Gastroesophageal sphincter (tissue), 4 donors: Measurements from ENCODE around the gene FAM98B. TPM values are rescaled to one million over a fixed set of nuclear protein-coding genes. Genes with fewer than 3 reads are reported as not detected.

Experiments
- ATAC-seq: fragments of 150-250 bp; one replicate; pipeline ENCODE4 v1.9.1; 2016; ENCODE audit warnings: mild to moderate bottlenecking, moderate library complexity
- H3K27ac ChIP-seq, 4 donors: fragments of 200-600 bp; sonication (generic) in 3 of 4; 1 replicate in 3 of 4; 2 replicates in 1 of 4; pipeline ENCODE4 v1.5.1; 2016 to 2019
- H3K27me3 ChIP-seq: fragments of 200-600 bp; sonication (generic); one replicate; pipeline ENCODE4 v1.5.1; 2019
- H3K36me3 ChIP-seq, 2 donors: fragments of 200-600 bp; sonication (generic); one replicate each; pipeline ENCODE4 v1.5.1; 2019; ENCODE audit warnings: control low read depth in 1 of 2
- H3K4me1 ChIP-seq, 3 donors: fragments of 200-600 bp; sonication (generic); 1 replicate in 2 of 3; 2 replicates in 1 of 3; pipeline ENCODE4 v1.5.1; 2016 to 2019; ENCODE audit warnings: control low read depth in 2 of 3
- H3K4me3 ChIP-seq, 2 donors: fragments of 200-600 bp; sonication (generic); one replicate each; pipeline ENCODE4 v1.5.1; 2019; ENCODE audit warnings: mild to moderate bottlenecking in 1 of 2, moderate library complexity in 1 of 2
- H3K9me3 ChIP-seq, 3 donors: fragments of 200-600 bp; sonication (generic); one replicate each; pipeline ENCODE4 v1.5.1; 2017 to 2019; ENCODE audit warnings: control low read depth in 2 of 3
- EP300 ChIP-seq: sonication (generic); formaldehyde crosslinking; IDR thresholded peaks from one replicate; pipeline ENCODE4 v1.6.1; 2017; ENCODE audit warnings: antibody characterized with exemption, mild to moderate bottlenecking
- POLR2A ChIP-seq, 2 donors: fragments of 450-650 bp; IDR thresholded peaks; one replicate each; pipeline ENCODE4 v1.6.1; 2017; ENCODE audit warnings: antibody characterized with exemption in 2 of 2, mild to moderate bottlenecking in 2 of 2, moderate library complexity in 1 of 2
- POLR2AphosphoS5 ChIP-seq: sonication (generic); formaldehyde crosslinking; IDR thresholded peaks from one replicate; pipeline ENCODE4 v1.6.1; 2017; ENCODE audit warnings: antibody characterized with exemption
- WGBS, 2 donors: methylation state at CpG; one replicate each; pipeline ENCODE4 v1.1.5; 2018; ENCODE audit warnings: low coverage in 1 of 2; 5-methylcytosine and 5-hydroxymethylcytosine counted together
- total RNA-seq, 4 donors: library from RNA; depleted of rRNA; stranded (reverse); fragments of >200 nt; gene quantifications; one replicate each; pipeline ENCODE4 v1.1.0, GENCODE V29; 2016
- TF ChIP-seq, protein P1 (sequence below), 4 experiments: fragments of 200-600 bp in 2 of 4; fragments of 450-650 bp in 2 of 4; sonication (generic) in 1 of 4; IDR thresholded peaks; one replicate each; pipeline ENCODE4 v1.5.1; 2017 to 2019; ENCODE audit warnings: antibody characterized with exemption in 4 of 4, mild to moderate bottlenecking in 2 of 4, moderate library complexity in 2 of 4

FAM98B gene
- total RNA-seq, result 10 to 100 TPM; 10.6 to 15.6 (median 11.9) TPM

DNA sequence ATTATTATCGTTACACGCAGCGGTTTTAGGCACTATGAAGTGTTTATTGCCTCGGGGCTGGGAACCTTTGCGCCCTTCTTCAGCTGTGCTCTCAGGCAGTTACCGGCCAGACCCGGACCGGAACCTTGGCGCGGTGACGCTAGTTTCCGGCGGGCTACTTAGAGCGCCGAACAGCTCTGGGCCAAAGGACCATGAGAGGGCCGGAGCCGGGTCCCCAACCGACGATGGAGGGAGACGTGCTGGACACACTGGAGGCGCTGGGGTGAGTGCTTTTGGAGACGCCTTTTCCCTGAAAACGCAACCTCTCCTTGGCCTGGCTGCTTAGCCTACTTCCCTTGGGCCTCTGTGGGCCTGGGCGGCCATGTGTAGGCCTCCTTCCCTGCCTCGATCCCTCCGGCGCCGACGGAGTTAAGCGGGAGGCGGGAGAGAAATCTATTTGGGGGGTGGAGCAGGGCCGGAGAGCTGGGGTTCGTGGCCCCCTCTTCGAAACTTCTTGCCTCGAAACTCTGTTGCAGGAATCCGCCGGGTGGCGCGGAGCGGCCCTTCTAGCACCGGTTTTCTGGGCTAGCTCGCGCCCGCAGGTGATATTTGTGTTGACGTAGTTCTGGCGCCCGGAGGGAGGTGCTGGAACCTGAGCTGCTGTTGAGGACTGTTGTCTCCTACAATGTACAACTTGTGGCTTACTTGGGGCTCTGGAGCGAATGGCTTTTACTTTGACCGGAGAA is at the start of gene FAM98B:
FAM98B (plus strand) TSS at position 157 of the 725 bp plus-strand sequence; CDS start at position 192, 35 bp downstream.
- ATAC-seq, result peak; percentile 96
- TF ChIP-seq POLR2A (IDR thresholded peaks at IDR 0.05), result no peak
- peak; percentile 70 for TF ChIP-seq POLR2AphosphoS5
- TF ChIP-seq, protein P1, sequence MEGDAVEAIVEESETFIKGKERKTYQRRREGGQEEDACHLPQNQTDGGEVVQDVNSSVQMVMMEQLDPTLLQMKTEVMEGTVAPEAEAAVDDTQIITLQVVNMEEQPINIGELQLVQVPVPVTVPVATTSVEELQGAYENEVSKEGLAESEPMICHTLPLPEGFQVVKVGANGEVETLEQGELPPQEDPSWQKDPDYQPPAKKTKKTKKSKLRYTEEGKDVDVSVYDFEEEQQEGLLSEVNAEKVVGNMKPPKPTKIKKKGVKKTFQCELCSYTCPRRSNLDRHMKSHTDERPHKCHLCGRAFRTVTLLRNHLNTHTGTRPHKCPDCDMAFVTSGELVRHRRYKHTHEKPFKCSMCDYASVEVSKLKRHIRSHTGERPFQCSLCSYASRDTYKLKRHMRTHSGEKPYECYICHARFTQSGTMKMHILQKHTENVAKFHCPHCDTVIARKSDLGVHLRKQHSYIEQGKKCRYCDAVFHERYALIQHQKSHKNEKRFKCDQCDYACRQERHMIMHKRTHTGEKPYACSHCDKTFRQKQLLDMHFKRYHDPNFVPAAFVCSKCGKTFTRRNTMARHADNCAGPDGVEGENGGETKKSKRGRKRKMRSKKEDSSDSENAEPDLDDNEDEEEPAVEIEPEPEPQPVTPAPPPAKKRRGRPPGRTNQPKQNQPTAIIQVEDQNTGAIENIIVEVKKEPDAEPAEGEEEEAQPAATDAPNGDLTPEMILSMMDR (IDR thresholded peaks at IDR 0.05), result peak in 1 of 4 experiments; percentile 9
- H3K4me3 ChIP-seq, result peak within 1 kb of the TSS; percentile 76 to 83
- H3K27ac ChIP-seq, result peak within 1 kb of the TSS; percentile 81 to 97 (median 92)
- H3K9me3 ChIP-seq, result no peaks in the 10 kb centered on the region
- peaks cover 3 to 26% (median 8%) of the 10 kb centered on the region in 3 donors for H3K4me1 ChIP-seq
- WGBS, 2 donors, result 0 to 1% methylated on average over 3 to 31 of the region's 49 CpGs
- no peaks in the 10 kb centered on the region for H3K27me3 ChIP-seq
- H3K36me3 ChIP-seq, result no peaks in the 10 kb centered on the region

DNA sequence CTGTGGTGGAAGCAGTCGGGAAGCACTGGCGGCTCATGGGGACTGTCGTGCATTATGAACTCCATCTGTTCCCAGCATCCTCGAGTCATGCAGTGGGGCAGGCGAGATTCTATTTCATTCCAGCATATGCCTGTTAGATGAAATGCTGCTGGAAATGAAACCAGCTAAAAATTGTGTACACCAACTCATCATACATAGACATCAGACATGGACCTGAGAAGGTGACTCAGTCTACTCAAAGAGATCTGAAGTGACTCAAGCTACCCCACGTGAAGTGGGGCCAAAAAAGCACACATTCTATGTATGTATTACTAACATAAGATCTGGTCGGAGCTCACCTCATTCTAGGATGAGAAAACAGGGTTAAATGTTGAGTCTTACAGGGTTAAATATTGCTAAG is 47.5 kb upstream of the FAM98B start:
- 39 to 58% methylated on average over 2 to 5 of the region's 7 CpGs for WGBS, 2 donors
- Histone ChIP-seq H3K27ac (no peak overlapping the region), H3K4me3 (no peak overlapping the region), H3K27me3 (no peaks in the 10 kb centered on the region), H3K9me3 (no peaks in the 10 kb centered on the region), H3K4me1 (no peaks in the 10 kb centered on the region), H3K36me3 (no peaks in the 10 kb centered on the region)
- TF ChIP-seq, protein P1 (IDR thresholded peaks at IDR 0.05), result no peak
- TF ChIP-seq POLR2A (IDR thresholded peaks at IDR 0.05), result no peak
- TF ChIP-seq EP300, result no peak
- TF ChIP-seq POLR2AphosphoS5, result no peak
- no peak for ATAC-seq

DNA sequence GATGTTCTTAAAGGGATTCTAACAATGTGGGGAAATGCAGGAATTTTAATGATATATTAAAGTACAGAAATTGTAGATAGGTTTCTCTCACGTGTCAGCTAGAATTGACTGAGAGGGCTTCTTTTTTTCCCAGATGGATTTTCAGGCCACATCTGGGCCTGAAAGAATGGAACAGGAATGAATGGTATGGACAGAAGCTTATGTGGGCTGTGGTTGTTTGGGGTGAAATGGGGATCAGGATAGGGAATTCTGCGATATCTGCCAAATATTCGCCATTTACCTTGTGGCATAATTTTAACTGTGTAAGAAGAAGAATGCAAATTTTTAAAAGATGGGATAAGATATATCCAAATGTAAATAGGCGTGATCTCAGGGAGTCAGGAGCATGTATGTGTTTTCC is 45.4 kb upstream of the FAM98B start:
- Histone ChIP-seq H3K27me3 (no peaks in the 10 kb centered on the region), H3K4me1 (no peaks in the 10 kb centered on the region), H3K4me3 (no peak overlapping the region), H3K9me3 (no peaks in the 10 kb centered on the region), H3K36me3 (no peaks in the 10 kb centered on the region), H3K27ac (no peak overlapping the region)
- TF ChIP-seq, protein P1 (IDR thresholded peaks at IDR 0.05), result no peak
- TF ChIP-seq POLR2A (IDR thresholded peaks at IDR 0.05) (no peak), EP300 (no peak), POLR2AphosphoS5 (no peak)
- no peak for ATAC-seq
- 84 to 87% methylated on average over 4 of the region's 4 CpGs for WGBS, 2 donors

DNA sequence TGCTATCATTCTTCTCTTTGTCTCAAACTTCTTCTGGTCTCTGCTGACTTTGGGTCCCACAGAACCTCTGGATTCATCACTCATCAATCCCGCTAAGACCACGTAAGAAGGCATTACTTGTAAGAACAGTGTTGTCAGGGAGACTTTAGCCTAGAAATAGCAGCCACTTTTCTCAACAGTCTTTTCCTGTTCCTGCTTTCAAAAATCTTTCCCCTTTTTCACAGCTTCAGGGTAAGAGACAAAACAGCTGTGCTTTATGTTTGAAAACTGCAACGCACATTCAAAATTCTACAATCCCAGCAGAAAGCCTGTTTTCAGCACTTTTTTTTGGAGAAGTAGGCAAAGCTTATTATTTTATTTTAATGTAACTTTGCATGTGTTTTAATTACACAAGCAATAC is 42.0 kb upstream of the FAM98B start:
- ATAC-seq, result no peak
- WGBS, 2 donors, result 25 to 31% methylated on average over 3 of the region's 3 CpGs

More for the DNA sequence above, 42.0 kb upstream of the FAM98B start:
- H3K27ac ChIP-seq, result peak overlapping the region in 1 of 4 donors; percentile 9
- TF ChIP-seq, protein P1 (IDR thresholded peaks at IDR 0.05), result no peak
- no peak for TF ChIP-seq EP300
- TF ChIP-seq POLR2AphosphoS5, result no peak
- TF ChIP-seq POLR2A (IDR thresholded peaks at IDR 0.05), result no peak
- H3K4me1 ChIP-seq, result no peaks in the 10 kb centered on the region
- no peaks in the 10 kb centered on the region for H3K36me3 ChIP-seq
- H3K9me3 ChIP-seq, result no peaks in the 10 kb centered on the region
- peaks cover 1% of the 10 kb centered on the region for H3K27me3 ChIP-seq
- H3K4me3 ChIP-seq, result no peak overlapping the region
